Keratinocyte (primary cell): ENCODE results near the gene PPL.

Experiments used
- CTCF ChIP-seq, 3 experiments: IDR thresholded peaks in 1 of 3; conservative IDR thresholded peaks in 1 of 3; optimal IDR thresholded peaks in 1 of 3; 2 replicates in 2 of 3; 3 replicates in 1 of 3; pipeline versions ENCODE3 to v1.5.1; 2011; ENCODE audit warnings: low read length in 3 of 3, mild to moderate bottlenecking in 3 of 3, moderate library complexity in 2 of 3, control low read depth in 1 of 3, inconsistent platforms in 1 of 3; ENCODE audit not compliant: insufficient read depth in 2 of 3; ENCODE audit errors: extremely low read depth in 1 of 3
- EZH2 ChIP-seq: IDR thresholded peaks from one replicate; pipeline ENCODE4 v1.6.1; 2012; ENCODE audit warnings: inconsistent platforms, mild to moderate bottlenecking, low read length, moderate library complexity

- TF ChIP-seq CTCF (optimal IDR thresholded peaks at IDR 0.05 in 1 of 3, IDR thresholded peaks at IDR 0.05 in 1 of 3, conservative IDR thresholded peaks at IDR 0.05 in 1 of 3; ENCODE audit: extremely low read depth in 1 of 3, insufficient read depth in 2 of 3, low read length in 3 of 3), result no peak
- no peak for TF ChIP-seq EZH2
Observed at GRCh38 chr16:4836727-4837126, 100.2 kb downstream of the PPL start.
